ENCODE results near the gene KAZN.

Gene KAZN

DNA sequence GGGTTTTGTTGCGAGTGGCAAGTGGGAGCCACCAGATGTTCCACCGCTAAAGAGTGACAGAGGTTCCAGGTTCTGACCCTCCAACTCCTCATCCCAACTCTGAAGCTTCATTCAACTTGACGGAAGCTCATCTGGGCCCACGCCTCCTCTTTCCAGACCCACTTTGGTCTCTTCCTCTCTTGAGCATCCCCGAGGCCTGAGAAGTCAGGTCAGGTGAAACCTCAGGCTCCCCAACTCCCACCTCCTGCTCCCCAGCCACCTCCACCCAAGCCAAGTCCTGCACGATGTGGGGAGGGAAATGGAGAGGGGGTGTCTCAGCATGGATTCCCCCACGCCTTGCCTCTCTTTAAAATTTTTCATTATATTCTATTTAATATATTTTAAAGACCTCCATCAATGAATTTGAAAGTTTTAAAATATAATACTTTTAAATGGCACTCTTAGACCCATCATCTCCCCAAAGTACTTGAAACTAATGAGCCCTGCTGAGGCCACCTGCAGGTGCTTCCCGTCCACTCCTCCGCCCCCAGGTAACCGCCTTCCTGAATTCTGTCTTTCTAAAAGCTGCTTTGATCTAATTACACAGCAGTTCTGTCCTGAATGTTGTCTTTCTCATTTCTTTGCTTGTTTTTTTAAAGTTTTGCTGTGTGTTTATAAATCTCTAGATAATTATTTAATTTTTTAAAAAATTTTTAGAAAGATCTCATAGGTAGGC lies 238.1 kb downstream of the KAZN start:
- DNase-seq, result no peak

DNA sequence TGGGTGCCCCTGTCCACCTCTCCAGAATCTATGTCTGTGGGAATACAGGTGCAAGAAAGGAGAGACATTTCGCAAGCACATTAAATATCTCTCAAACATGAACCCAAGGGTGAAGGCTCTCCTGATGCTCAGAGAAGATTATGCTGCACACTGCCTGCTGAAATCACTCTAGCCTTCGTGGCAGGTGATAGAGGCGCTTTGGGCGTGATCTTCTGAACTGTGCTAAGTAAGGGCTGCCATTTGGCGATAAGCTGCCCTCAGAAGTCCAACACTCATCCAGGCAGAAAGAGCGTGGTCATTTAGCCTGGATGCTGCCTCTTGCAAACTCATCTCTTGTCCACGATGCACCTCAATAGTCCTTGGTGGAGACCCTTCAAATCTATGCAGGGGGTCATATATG lies 241.9 kb downstream of the KAZN start:
- no peak for DNase-seq

DNA sequence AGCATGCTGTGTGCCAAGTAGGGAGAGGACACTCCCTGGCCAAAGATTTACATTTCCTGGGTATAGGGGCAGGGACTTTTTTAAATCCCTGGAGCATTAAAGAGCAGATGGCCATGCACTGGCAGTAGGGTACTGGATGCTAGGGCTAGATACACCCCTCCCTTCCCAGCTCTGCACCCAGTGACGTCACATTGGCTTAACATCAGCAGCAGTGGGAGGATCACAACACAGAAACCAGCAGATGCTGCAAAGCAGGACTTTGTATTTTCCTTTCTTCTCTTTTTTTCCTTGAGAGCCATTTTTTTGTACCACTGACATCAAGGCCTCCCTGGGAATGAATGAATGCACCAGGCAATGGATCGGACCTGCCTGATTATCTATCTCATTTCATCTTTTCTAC lies 243.0 kb downstream of the KAZN start:
- no peak for DNase-seq

DNA sequence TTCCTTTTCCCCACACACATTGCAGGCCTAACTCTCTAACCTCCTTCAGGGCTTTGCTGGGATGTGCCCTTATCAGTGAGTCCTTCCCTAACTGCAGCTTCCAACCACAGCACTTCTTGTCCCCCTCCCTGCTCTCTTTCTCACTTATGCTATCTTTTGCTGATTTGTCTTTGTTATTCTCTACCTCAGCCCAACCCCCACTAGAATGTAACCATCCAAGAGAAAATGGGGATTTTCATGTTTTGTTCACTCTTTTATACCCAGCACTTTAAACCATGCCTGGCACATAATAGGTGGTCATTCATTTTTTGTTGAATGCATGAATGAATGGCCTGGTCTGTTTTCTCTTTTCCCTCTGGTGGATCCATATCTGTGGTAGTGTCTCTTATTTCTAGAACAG lies 243.5 kb downstream of the KAZN start:
- no peak for DNase-seq

DNA sequence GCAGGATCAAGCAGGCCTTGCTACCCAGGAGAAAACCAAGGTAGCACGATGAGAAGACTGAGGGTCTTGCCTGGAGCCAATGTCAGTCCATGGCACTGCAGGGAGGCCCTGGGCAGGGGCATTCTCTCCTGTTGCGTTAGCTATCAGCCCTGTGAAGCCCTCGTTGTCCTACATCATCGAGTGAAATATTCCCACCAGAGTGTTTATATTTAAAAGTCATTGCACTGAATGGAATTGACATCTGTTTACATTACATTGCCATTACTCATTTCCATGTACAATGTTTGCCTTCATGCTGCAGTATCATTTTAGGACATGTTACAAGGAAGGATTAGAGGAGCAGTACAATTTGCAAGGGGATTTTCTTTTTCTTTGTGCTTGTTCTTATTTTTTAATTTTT lies 243.9 kb downstream of the KAZN start:
- DNase-seq, result no peak

DNA sequence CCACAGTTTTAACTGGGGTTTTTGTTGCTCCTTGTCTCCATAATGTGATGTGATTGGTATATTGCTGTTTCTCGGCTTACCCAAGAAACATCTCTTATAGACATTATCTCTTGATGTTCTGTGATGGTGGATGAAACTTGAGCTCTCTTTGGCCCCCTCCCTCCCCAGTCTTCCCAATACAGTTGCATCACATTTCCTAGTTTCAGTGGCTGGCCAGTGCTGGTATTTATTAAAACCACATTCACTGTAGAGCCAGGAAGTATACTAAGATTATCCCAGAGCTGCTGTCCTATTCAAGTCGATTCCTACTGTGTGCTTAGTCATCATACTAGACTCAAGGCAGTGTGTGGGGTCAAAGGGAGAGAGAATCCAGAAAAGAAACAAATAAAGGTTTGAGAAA lies 244.4 kb downstream of the KAZN start:
- DNase-seq, result no peak

GRCh38 chr1:14843525-14843924 lies 245.0 kb downstream of the KAZN start:
- DNase-seq, result no peak

DNA sequence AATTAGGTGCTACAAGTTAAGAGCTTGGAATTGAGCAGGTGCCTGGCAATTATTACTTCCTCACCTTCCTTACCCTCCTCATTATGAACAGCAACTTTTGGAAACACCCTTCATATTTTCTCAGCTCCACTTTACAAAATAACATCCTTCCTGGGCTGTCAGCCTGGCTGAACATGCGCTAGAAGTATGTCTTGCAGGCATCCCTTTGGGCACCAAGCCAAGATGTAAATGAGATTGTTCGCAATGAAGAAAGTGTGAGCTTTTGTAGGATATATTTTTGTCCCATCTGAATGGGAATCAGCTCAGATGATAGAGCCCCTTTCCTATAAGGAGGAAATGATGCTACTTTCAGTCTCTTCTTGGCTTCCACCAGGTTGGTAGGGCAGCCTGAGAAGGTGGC lies 245.9 kb downstream of the KAZN start:
- DNase-seq, result no peak

GRCh38 chr1:14844923-14845617 lies 246.6 kb downstream of the KAZN start:
- no peak for DNase-seq

- DNase-seq, result no peak
Observed at GRCh38 chr1:14845851-14846250, 247.4 kb downstream of the KAZN start.

DNA sequence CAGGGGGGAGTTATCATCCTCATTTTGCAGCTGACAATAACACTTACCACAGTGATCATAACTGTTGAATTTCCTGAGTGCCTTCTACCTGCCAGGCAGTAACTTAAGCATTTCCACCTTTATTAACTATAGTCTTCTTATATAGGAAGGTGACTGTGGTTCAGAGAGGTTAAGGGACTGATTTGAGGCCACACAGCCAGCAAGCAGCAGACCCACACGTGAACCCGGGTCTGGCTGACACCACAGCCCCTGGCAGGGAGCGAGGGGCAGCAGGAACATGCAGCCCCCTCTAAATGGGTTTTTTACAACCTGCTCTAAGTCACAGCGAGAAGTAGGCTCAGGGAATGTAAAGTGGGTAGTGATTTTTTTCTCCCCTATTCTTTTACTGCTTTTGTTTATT lies 248.2 kb downstream of the KAZN start:
- DNase-seq, result no peak

DNA sequence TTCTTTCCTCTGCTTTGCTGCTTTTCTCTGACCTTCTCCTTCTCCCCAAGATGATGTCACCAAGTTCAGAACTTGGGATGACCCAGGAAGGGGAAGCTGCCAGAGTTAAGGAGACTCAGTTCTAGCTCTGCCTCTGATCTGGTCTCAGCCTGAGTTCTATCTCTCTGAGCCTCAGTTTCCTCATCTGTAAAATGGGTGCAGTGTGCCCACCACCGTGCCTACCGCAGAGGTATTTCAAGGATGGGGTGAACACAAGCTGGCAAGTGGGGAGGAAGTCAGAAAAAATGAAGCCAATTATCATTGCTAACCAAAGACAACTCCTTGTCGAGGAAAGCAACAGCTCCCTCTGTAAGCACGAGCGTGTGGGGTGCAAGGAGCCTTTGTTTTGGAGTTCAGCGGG lies 249.7 kb downstream of the KAZN start:
- no peak for DNase-seq

DNA sequence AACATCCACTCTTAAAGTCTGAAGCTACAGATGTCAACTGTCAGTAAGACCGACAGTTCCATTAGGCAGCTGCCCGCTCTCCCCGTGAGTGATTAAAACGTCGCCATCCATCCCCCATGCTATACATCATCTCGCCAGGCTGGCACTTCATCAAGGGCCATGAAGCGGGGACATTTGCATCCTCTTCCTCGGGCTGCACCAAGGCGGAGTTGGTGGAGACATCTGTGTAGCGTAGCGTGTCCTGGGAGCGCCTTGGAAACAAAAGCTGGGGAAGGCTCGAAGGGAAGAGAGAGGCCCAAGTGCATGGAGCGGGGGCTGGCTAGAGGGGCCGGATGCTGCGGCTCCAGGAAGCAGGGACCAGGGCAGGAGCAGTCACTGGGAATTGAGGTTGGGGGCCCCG lies 250.1 kb downstream of the KAZN start:
- no peak for DNase-seq

DNA sequence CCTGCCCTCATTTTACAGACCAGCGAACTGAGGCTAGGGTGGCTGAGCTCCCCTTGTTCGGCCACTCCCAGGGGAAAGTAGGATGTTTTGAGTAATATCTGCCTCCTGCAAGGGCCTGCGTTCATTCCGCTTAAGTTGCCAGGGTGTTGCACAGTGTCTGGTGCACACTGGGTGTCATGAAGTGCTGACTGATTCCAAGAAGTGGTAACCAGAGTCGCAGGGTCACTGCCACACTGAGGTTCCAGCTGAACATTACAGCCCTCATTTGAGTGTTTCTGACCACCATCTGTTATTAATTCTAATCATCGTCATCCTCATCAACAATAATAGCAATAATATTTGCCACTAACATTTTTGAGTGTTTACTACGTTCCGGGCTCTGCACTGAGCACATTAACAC lies 250.6 kb downstream of the KAZN start:
- DNase-seq, result no peak

DNA sequence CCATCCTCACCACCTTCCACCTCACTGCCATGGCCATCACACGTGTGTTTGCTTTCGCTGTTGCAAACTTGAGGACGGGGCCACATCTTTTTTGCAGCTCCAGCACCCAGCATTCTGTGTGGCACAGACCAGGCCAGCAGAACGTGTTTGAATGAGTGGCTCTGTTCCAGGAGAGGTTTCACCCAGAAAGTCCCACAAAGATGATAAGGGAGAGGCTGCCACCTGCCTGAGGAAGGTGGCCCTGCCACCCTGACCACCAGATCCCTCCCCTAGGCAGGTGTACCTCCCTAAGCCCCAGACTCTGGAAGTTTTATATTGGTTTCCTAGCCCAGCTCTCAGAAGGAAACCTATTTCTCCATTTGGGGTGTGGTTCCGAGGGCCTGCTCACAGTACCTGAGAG lies 252.1 kb downstream of the KAZN start:
- no peak for DNase-seq

DNA sequence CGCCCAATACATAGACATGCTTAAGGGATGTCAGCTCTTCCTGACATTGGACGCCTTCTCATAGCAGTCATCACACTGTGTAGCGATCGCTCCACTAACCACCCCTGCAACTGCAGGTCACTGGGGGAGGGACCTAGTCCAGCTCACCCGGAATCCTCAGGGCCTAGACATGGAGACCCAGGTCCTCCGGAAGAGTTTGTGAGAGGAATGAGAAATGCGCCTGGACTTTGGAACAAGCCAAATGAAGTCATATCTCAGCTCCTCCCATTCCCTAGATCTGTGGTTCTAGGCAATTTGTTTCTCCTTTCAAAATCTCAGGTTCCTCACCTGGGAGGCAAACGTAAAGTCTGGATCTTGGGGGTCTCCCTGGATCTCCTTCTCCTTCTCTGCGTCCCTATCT lies 253.3 kb downstream of the KAZN start:
- DNase-seq, result no peak

GRCh38 chr1:14852291-14852690 lies 253.8 kb downstream of the KAZN start:
- no peak for DNase-seq

DNA sequence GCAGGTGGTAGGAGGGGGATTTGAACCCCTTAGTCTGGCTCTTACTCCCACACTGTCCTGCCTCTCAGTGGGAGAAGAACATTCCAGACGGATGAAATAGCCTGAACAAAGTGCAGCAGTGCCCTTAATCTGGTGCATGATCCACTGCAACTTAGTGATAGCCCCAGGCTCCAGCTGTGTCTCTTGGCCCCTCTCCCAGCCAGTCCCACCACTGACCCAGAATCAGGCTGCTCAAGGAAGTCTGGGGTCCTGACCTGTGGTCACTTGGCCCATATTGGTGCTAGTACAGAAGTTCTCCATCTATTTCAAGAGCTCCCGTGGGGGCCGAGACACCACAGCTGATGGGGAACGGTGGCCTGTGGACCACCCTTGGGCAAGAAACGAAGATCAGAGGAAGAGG lies 255.0 kb downstream of the KAZN start:
- DNase-seq, result no peak

GRCh38 chr1:14855268-14855667 lies 256.8 kb downstream of the KAZN start:
- no peak for DNase-seq

GRCh38 chr1:14855801-14856200 lies 257.3 kb downstream of the KAZN start:
- DNase-seq, result no peak

- DNase-seq, result no peak
Observed at GRCh38 chr1:14857436-14858195, 259.1 kb downstream of the KAZN start.

DNA sequence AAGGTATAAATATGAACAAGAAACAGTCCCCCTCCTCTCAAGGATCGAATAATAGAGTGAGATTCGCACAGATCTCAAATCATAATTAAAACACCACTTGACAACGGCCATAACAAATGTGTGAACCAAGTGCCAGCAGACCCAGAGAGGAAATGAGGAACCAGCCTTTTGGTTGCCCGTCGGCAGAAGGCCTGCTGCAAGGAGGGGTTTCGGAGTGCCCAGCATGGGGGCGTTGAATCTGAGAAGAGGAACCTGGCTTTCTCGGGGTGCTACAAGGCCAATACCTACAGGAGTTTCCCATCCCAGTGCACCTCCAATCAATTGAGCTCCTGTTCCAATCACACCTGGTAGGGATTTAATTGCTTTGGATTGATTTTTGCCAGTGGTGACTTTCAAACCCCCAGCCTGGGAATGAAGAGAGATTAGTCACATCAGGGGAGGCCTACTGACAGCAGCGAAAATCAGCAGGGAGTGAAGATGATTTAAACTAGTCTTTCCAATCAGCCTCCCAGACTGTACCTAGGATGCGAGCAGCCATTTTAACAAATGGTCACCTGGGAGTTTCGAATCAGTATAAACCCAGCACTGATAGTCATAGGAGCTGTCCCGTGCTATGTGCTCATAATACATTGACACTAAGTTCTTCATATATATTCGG lies 263.8 kb downstream of the KAZN start:
- DNase-seq, result no peak

DNA sequence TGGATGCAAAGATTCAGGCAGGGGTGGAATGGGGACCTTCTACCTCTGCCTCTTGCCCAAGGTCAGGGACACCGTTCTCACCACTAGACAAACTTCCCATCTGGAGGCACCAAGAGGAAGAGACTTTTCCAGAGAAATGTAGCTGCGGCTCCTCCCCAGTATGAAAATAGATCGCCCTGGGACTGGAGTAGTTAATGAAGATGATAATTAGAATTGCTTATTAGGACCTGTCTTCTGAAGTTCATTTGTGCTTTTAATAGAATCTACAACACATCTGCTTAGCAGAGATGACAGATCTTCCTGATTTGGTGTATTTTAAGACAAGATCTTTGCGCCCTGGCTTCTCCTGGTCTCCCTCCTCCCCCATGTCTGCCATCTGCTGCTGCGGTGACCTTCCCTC lies 266.6 kb downstream of the KAZN start:
- no peak for DNase-seq

Data from activated gamma-delta T cell treated with Interleukin-2 at 50 U/mL for 16 hours (primary cell).